Colonic mucosa (tissue), 4 donors: ENCODE measurements around the gene PCDHGA9. TPM values are rescaled to one million over a fixed set of nuclear protein-coding genes. Genes with fewer than 3 reads are reported as not detected.

Experiments used
- DNase-seq: peaks from one replicate; pipeline ENCODE4 v3.0.0-alpha.2; 2020
- H3K27ac ChIP-seq: fragments of 200-600 bp; one replicate; pipeline ENCODE4 v1.8.0; 2021
- H3K27me3 ChIP-seq: fragments of 200-600 bp; one replicate; pipeline ENCODE4 v1.8.0; 2021
- H3K36me3 ChIP-seq: fragments of 200-600 bp; one replicate; pipeline ENCODE4 v1.8.0; 2021
- H3K4me1 ChIP-seq: fragments of 200-600 bp; one replicate; pipeline ENCODE4 v1.8.0; 2021; ENCODE audit warnings: mild to moderate bottlenecking
- H3K4me3 ChIP-seq: fragments of 200-600 bp; one replicate; pipeline ENCODE4 v1.8.0; 2021
- H3K9ac ChIP-seq, 2 donors: one replicate each; pipeline ENCODE4 v1.7.0; 2013; ENCODE audit warnings: control low read depth in 2 of 2, low read depth in 2 of 2, low read length in 2 of 2
- H3K9me3 ChIP-seq: fragments of 200-600 bp; one replicate; pipeline ENCODE4 v1.8.0; 2021
- CTCF ChIP-seq: fragments of 200-600 bp; IDR thresholded peaks from one replicate; pipeline ENCODE4 v1.8.0; 2022; ENCODE audit warnings: antibody characterized with exemption, mild to moderate bottlenecking
- intact Hi-C: fragments of 100-400 bp; cut with DNase I; formaldehyde crosslinking; loops from one replicate; pipeline ENCODE4 v1.14.1; 2022
- total RNA-seq, 2 donors: library from RNA; stranded (reverse); fragmentation: NEBNext Ultra II Directional in 1 of 2; extraction: Animal tissue kit (Norgen Biotek cat#: 25700) in 1 of 2; gene quantifications; one replicate each; pipeline ENCODE4 v1.2.1, GENCODE V29; 2021
- donor health status: healthy.
- donor health status: DM: no; HTN: no; CAD: no.
- donor health status: DM: no; HTN: no; CAD: no.

PCDHGA9 gene
- total RNA-seq, 2 donors from 2014 or later = 1.1 to 2.2 TPM

- no peaks in the 10 kb centered on the region for H3K9me3 ChIP-seq
- H3K27me3 ChIP-seq = no peaks in the 10 kb centered on the region
- intact Hi-C loops = no loop called here
- no peaks in the 10 kb centered on the region for H3K4me1 ChIP-seq
- H3K4me3 ChIP-seq = no peak within 1 kb of the TSS
- no peaks in the 10 kb centered on the region for H3K36me3 ChIP-seq
- no peak for DNase-seq
- no peak within 1 kb of the TSS for H3K27ac ChIP-seq
- TF ChIP-seq CTCF = no peak
- H3K9ac ChIP-seq = no peak within 1 kb of the TSS
These were observed 42.7 kb upstream of the PCDHGA9 start, which contains the start of gene PCDHGB2 for GRCh38 chr5:141359790-141360426. Gene PCDHGB2, plus strand, starts transcription at chr5:141359994. Its CDS starts 142 bp downstream, at chr5:141360136.

- H3K9ac ChIP-seq = no peak overlapping the region
- no peak for DNase-seq
- no peak overlapping the region for H3K27ac ChIP-seq
- H3K36me3 ChIP-seq = no peaks in the 10 kb centered on the region
- H3K4me3 ChIP-seq = no peak overlapping the region
- H3K27me3 ChIP-seq = no peaks in the 10 kb centered on the region
- intact Hi-C loops = no loop called here
- TF ChIP-seq CTCF = no peak
- H3K4me1 ChIP-seq = no peaks in the 10 kb centered on the region
- no peaks in the 10 kb centered on the region for H3K9me3 ChIP-seq
These were observed 41.9 kb upstream of the PCDHGA9 start for GRCh38 chr5:141360685-141361084.

DNA sequence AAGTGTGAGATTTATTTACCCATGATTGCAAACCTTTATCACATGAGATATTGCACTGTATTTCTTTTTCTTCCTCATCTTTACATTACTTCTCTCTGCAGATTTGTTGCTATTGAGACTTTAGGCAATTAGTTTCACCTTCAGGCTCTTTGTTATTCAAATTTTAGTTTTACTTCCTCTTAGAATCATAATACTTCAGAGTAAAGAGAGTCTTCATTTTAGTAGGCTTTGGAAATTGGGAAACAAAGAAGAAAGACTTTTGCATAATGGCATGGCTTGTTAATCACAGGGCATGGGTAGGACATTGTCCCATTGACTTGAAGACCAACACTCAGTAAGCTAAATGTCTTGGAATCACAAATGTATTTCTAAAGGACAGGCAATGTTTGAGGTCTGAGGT lies 39.9 kb upstream of the PCDHGA9 start:
- Histone ChIP-seq H3K9me3 (no peaks in the 10 kb centered on the region), H3K36me3 (no peaks in the 10 kb centered on the region), H3K9ac (no peak overlapping the region), H3K4me1 (no peaks in the 10 kb centered on the region), H3K27me3 (no peaks in the 10 kb centered on the region), H3K27ac (no peak overlapping the region), H3K4me3 (no peak overlapping the region)
- intact Hi-C loops = no loop called here
- no peak for TF ChIP-seq CTCF
- no peak for DNase-seq

- no peaks in the 10 kb centered on the region for H3K27me3 ChIP-seq
- no peak for TF ChIP-seq CTCF
- no peak within 1 kb of the TSS for H3K27ac ChIP-seq
- no peaks in the 10 kb centered on the region for H3K36me3 ChIP-seq
- no peak within 1 kb of the TSS for H3K9ac ChIP-seq
- no peaks in the 10 kb centered on the region for H3K4me1 ChIP-seq
- no peaks in the 10 kb centered on the region for H3K9me3 ChIP-seq
- no peak for DNase-seq
- no peak within 1 kb of the TSS for H3K4me3 ChIP-seq
- intact Hi-C loops = no loop called here
These were observed 38.5 kb upstream of the PCDHGA9 start, which contains the start of gene PCDHGA5 for GRCh38 chr5:141363952-141364660. Gene PCDHGA5, plus strand, starts transcription at chr5:141364162. Its CDS starts 169 bp downstream, at chr5:141364331.

DNA sequence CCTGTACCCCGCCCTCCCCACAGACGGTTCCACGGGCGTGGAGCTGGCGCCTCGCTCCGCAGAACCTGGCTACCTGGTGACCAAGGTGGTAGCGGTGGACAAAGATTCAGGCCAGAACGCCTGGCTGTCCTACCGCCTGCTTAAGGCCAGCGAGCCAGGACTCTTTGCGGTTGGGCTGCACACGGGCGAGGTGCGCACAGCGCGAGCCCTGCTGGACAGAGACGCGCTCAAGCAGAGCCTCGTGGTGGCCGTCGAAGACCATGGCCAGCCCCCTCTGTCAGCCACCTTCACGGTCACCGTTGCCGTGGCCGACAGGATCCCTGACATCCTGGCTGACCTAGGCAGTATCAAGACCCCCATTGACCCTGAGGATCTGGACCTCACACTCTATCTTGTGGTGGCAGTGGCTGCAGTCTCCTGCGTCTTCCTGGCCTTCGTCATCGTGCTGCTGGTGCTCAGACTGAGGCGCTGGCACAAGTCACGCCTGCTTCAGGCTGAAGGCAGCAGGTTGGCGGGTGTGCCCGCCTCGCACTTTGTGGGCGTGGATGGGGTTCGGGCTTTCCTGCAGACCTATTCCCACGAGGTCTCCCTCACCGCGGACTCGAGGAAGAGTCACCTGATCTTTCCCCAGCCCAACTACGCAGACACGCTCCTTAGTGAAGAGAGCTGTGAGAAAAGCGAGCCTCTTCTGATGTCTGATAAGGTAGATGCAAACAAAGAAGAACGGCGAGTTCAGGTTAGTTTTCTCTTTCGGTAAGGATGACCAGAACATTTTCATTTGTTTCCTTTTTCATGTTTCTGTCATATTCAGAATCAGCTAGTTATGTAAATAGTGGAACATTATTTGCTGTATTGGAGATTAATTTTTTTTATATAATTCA lies 36.3 kb upstream of the PCDHGA9 start:
- DNase-seq = no peak
- intact Hi-C loops = no loop called here
- no peak for TF ChIP-seq CTCF

More for the DNA sequence above, 36.3 kb upstream of the PCDHGA9 start:
- H3K27ac ChIP-seq = no peak overlapping the region
- H3K27me3 ChIP-seq = no peaks in the 10 kb centered on the region
- no peaks in the 10 kb centered on the region for H3K4me1 ChIP-seq
- no peaks in the 10 kb centered on the region for H3K9me3 ChIP-seq
- H3K36me3 ChIP-seq = no peaks in the 10 kb centered on the region
- no peak overlapping the region for H3K4me3 ChIP-seq
- no peak overlapping the region for H3K9ac ChIP-seq
